GM12891 (cell line): ENCODE measurements around the gene SH3BGRL2.

Experiments
- PAX5 ChIP-seq: IDR thresholded peaks from 2 replicates; pipeline ENCODE4 v1.6.1; 2011; ENCODE audit warnings: low read length, moderate library complexity, mild to moderate bottlenecking; ENCODE audit not compliant: insufficient read depth, severe bottlenecking
- POLR2A ChIP-seq: IDR thresholded peaks from 2 replicates; pipeline ENCODE4 v1.6.1; 2011; ENCODE audit warnings: low read depth, low read length, control low read depth
- POLR2AphosphoS5 ChIP-seq: IDR thresholded peaks from 2 replicates; pipeline ENCODE4 v1.6.1; 2011; ENCODE audit warnings: low read depth, low read length, control low read depth
- SPI1 ChIP-seq: IDR thresholded peaks from 2 replicates; pipeline ENCODE4 v1.6.1; 2011; ENCODE audit warnings: low read depth, low read length, control low read depth
- TAF1 ChIP-seq: IDR thresholded peaks from 2 replicates; pipeline ENCODE4 v1.6.1; 2011; ENCODE audit warnings: low read depth, low read length, control low read depth

DNA sequence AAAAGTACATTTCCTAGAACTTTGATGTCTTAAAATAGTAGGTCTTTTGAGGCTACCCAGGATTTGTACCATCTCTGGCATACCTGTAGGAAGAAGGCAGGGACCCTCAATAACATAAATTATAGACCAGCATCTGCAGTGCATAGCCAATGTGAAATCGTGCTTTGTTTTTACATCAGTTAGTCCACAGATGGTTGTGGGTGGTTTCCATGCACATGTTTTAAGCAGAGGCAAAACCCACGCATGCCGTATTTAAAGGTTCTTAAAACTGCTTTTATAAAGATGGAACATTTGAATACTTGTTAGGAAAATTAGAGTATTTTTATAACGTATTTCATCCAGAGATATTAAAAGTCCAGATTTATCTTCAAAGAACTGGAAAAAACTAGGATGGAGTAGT, 66.3 kb downstream of the SH3BGRL2 start:
- TF ChIP-seq POLR2AphosphoS5 (no peak), POLR2A (no peak), TAF1 (no peak), SPI1 (no peak), PAX5 (no peak)
